Measurements from ENCODE around the gene CASZ1.

CASZ1 gene

DNA sequence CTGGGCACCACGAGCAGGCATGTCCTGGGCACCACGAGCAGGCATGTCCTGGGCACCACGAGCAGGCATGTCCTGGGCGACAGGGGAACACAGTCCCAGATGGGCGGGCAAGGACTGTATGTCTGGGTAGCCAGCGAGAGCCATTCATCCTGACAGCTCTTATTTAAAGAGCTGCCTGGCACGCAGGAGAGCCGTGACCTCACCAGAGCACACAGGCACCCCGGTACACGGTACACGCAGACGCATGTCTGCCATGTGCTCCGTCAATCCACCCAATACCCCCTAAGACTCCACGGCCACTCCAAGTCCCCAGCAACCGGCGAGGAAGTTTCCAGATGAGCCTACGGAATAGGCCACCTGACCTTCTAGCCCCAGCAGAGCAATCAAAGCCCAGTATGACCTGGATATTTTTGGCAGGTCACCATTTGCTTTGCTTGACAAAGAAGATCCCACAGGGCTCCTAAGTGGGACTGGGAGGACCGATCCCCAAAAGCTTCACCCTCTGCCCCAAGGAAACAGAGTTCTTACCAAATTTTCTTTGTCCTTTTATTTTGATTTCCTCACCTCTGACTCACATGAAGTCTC lies 51.7 kb downstream of the CASZ1 start:
- FAIRE-seq: no peak

DNA sequence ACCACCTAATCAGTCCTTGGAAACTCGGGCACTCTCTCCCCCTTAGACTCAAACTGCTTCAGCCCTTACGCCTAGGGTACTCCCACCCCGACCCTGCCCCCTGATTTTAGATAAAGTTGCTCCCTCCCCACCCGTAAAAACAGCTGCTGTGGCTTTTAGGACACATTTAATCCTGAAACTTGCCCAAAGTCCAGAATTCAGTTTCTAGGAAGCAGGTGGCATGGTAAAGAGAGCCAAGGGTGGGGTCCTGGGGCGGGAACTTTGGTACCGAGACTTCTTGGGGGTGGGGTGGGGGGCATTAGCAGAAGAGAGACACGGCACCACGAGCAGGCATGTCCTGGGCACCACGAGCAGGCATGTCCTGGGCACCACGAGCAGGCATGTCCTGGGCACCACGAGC lies 52.4 kb downstream of the CASZ1 start:
- FAIRE-seq: no peak

DNA sequence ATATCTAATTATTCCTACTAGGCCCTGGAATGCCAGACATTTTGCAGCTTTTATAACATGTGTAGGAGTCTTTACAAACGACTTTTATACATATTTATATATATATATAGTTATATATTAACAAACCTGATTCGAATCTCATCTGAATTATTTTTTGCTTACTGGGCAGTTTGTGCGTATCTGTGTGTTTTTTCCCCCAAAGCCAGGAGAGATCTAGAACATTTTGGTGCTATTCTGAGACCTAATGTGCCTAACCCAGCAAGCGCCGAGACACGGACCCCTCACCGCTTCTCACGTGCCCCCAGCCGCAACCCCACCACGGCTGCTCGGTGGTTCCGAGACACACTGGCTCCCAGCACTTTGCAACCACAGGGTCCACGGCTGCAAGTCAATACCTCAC lies 54.8 kb downstream of the CASZ1 start:
- FAIRE-seq: no peak

DNA sequence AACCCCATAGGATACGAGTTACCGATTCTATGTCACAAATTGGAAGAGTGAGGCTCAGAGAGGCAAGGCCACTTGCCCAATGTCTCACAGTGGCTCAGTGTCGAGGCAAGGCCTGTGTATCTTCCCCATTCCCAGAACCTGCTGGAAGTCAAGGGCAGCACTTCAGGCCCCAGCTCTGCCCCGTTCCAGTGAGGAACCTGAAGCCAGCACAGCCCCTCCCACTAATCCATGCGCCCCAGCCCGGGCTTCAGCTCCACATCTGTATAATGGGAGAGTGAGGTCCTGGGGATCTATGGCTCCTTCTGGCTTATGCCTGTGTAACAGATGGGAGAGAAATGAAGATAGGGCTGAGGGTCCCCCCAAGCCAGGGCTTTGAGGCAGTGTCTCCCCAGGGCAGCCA lies 56.3 kb downstream of the CASZ1 start:
- no peak for FAIRE-seq

DNA sequence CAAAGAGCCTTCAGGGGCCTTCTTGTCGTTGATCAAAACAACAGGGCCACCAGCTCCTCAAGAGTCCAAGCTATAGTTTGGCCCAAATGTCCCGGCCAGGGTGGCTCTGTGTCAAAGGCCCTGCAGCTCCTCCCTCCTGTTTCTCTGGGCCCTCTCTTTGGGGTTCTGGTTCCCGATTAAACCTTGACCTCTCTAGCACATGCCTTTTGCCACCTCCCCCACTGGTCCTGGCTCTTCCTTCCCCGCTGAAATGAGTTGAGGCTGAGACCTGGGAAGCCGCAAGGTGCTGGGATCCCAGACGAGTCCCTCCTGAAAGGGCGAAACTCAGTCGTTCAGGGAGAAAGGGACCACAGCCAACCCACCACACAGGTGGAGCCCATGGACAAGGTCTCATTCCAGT lies 56.9 kb downstream of the CASZ1 start:
- no peak for FAIRE-seq

DNA sequence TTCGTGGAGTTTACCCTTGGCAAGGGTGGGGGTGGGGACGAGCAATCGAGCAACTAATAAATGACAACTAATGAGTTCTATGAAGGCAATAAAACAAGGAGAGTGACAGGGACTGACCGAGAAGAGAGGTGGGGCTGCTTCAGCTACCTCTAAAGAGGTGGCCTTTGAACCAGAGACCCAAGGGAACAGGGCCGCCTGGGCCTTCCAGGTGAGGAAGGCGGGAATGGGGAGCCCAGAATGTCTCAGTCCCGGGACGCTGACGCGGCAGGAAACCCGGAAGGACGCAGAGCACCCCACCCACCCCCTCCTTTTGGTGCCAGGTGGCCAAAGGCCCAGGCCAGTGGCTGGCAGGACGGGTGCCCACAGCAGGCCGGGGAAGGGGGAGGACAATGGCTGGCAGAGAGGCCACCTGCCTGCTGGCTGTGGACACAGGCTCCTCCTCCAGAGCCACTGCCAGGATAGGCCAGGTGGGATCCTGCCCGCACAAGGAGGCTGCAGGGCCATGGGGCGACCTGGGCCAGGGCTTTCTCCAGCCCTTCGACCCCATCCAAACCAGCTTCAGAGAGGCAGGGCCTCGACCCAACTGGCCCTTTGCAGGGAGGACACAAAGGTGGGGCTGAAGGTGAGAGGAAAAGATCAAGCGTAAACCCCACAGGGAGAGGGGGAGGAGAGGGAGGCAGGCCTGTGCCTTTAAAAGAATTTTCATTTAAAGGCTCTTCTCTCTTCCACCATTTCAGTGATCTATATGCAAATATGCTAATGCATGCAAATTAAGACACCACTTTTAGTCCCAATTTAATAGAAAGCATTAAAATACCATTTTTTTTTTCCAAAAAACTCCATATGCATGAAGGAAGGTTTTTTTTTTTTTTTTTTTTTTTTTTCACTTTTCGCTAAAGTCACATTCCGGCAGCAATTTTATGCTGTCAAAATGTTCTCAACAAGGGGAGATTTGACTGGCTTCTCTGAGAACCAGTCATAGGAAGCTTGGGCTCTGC lies 58.1 kb downstream of the CASZ1 start:
- no peak for FAIRE-seq

DNA sequence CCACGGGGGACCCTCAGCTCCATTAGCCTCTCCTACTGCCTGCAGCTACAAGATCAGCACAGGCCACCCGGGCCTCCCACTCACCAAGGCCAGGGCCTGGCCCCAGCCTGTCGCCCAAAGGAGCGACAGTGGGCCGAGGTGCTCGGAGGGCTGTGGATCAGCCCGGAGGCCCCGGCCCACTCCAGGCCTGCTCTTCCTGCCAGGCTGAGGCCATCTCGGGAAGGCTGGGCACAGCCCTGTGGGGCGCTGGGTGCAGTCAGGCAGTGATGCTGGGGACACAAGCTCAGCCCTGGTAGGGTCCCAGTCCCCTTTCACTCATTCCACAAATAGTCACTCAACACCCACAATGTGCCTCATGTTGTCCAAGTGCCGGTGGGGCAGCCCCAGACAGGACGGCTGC lies 58.8 kb downstream of the CASZ1 start:
- FAIRE-seq: no peak

DNA sequence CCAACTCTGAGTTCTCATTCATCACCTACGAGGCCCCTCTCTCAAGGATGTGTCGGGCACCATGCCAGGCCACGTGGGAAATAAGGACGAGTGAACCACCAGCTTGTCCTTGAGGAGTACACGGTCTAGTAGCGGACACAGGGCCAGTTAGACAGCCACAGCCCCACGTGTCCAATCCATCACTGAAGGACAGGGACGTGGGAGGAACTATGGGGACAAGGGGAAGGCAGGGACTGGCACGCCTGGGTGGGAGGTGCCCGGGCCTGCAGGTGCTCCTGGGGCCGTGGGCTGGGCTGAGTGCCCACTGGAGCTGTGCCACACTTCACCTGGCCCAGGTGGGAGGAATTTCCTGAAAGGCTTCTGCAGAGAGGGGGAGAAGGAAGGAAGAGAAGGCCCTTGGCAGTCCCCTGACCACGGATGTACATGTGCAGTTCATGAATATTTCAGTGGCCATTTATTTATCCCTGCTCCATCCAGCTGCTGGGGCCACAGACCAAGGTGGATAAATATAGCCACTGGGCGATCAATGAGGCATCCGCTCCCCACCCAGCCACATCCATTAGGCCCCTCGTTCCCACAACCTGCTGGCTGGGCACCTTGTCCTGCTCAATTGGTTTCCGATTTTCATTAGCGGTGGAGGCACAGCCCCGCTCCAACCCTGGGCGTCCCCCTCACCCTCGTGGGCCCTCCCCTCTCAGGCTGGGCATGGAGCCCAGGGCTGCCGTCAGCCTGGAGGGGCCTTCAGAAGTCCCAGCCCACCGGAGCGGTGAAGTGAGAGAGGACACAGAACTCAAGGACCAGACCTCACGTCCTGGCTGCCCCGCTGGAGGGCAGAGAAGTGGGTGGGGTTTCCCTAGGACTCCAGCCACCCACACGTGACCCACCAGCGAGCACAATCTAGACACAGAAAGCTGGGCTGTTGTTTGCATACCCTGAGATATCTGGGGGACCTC lies 59.5 kb downstream of the CASZ1 start:
- no peak for FAIRE-seq

DNA sequence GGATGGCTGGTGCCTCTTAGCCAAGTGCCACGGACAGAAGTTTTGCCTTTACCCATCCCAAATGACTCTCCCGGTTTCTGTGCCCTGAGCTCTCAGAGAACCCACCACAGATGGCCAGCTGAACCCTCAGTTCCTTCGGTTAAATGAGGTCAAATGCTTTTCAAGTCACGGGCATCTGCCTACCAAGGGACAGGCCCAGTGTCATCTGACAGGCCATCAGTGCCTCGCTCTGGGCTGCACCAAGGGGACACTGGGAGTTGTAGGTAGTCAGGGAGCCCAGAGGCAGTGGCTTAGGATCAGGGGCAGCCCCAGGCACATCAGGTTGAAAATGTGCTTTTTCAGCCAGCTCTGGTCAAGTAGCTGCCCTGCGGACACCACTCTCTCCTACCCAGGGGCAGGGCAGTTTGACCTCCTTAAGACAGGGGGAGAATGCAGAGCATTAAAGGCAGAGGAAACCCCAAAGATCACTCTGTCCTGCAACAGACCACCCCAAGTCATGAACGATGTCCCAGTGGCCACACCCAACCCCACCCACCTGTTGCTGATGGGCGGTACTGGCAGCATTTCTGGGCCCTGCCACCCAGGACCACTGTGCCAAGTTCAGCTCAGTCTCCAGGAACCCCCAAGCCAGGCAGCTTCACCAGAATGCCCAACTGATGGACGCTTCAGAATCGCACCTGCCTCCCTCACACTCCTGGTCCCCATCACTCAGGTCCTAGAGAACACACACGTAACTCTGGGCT lies 60.7 kb downstream of the CASZ1 start:
- FAIRE-seq: no peak

DNA sequence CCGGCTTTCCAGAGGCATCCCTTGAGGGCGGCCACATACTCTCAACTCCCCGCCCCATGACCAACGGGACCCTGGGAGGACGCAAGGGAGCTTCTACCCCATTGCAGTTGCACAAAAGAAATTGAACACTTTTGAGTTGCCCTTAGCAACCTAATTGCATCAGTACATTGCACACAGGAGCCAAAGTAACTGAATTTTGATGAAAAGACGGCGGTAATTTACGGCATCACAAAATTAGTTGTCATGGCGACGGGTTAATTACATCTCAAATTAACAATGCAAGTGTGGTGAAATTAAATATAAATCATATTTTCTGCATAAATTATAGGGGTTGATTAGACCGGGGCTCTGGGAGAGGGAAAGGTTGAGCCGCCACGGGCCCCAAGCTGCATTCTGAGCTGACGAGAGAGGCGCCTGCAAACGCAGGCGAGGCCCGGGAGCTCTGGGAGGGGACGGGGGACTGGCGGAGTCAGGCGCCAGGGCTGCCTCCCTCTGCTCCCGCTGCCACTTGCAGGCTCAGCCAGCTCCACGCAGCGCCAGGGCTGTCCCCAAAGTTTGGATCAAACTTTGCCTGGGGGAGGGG lies 61.4 kb downstream of the CASZ1 start:
- FAIRE-seq: no peak

DNA sequence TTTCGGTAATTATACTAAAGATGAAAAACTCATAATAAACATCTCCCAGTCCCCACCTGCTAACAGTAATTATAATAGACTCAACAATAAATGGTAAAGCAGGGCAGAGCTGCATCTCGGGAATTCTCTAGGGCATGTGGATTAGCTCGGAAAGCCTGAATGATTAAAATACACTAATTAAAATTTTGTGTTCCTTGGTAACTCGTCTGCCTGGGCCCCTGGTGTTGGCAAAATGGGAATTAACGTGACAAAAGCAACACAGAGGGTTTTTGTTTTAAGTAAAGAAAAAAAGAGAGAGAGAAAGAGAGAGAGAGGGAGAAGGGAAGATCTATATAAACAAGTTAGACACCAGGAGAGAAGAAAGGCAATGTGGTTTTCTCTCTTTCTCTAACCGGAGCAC lies 62.1 kb downstream of the CASZ1 start:
- no peak for FAIRE-seq

DNA sequence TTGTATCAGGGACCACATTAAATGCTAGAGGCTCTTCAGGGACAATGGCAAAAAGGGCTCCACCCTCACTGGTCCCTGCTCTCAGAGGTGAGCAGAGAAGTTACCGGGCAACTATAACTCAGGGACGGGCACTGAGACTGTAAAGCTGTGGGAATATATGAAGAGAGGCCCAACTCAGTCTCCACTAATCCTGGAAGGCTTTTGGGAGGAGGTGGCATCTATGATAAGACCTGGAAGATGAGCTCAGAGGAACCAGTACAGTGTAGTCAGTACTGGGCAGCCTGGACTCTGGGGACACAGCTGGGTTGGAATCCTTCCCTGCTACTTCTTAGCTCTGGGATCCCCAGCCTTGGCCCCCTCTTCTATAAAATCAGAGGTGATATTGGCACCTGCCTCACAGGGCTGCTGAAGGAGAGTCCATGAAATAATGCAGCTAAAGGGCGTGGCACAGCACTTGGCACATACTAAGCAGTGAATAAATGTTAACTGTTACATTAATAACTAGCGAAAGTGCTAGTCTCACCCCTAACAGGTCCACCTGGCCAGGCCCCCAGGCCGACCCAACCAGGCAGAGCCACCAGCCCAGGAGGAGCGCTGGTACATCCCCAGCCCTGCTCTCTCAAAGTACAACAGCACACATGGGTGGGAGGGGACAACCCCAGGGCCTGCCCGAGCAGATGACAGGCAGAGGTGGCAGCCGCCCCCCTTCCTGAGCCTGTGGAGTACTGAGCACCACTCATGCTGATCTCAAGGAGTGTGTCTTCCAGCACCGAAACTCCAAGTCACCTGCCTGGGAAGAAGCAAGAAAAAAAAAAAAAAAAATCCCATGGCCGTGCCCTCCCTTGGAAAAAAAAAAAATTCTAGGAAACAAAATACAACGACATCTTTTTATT lies 62.7 kb downstream of the CASZ1 start:
- no peak for FAIRE-seq

DNA sequence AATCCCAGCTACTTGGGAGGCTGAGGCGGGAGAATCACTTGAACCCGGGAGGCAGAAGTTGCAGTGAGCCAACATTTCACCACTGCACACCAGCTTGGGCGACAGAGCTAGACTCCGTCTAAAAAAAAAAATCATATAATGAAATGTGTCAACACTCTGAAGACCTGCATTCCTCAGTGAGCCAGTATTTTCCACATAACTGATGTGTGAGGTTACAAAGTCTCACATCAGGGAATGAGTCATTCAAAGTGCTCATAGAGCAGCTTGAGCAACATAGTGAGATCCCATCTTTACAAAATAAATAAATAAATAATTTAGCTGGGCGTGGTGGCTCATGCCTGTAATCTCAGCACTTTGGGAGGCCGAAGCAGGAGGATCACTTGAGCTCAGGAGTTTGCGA lies 65.5 kb downstream of the CASZ1 start:
- no peak for FAIRE-seq

DNA sequence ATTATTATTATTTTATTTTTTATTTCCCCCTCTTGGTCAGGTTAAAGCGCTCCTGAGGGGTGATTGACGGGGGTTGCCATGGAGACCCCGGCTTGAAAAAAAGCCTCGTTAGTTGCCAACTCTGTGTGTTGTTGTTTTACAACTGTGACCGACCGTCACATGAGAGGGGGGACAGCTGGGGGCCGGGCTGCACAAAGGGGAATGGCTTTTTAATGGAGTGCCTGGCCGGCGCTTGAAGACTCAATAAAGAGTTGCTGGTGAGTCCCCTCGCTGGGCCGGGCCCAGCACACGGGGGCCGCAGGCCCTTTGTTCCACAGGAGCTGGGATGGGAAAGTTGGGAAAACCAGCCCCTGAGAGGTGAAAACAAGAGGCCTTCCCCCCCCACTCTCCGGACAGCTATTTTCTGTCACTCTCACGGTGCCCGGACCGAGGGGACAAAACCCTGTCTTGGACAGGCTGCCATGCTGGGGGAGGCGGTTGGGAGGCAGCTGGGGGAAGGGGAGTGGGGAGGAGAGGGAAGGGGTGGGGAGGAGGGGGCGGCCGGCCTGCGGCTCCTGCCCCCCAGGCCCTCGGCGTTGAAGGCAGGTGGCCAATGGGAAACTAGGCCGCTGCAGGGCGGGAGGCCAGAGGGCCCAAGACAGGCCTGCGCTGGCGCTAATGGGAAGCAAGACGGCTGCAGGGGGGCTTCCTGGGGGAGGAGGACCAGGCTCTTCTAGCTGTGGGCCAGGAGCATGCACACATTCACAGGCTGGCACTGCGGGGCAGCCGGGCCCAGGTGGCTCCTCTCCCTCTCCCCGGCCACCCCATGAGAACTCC lies 67.6 kb downstream of the CASZ1 start:
- FAIRE-seq: no peak

DNA sequence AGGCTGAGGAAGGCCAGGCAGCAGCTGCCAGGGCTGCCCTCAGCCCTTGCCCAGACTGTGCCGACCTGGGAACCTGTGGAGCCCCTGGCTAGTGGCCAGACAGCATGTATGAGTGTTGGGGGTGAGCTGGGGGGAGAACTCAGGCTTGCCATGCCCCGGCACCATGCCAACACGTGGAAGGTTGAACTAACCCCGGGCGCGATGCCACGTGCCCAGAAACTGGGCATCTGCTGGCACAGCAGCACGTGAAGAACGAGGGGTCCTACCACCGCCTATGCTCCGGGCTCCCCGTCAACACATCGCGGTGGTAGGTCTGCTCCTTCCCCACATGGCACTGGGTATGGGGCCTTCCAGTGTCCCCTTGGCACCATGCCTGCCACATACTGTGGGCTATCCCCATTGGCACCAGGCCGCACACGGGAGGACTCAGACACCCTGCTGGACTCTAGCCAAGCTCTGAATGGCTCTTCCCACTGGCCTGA lies 68.7 kb downstream of the CASZ1 start:
- FAIRE-seq: no peak

DNA sequence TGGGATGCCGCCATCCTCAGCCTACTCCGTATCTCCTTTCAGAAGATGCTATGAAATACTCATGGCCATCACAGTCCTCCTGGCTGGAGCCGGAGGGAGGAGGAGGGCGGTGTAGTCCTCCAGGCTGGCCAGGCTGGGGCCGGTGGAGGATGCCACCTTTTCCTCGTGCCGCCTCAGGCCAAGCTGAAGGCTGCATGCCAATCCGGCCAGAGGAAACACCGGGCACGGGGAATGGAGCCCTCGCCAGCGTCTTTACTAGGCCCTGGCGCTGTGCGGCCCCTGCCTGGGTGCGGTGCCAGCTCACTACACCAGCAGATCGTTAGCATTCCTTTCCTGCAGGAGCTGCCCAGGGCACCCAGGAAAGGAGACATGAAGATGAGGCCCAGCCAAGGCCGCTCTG lies 70.1 kb downstream of the CASZ1 start:
- no peak for FAIRE-seq

DNA sequence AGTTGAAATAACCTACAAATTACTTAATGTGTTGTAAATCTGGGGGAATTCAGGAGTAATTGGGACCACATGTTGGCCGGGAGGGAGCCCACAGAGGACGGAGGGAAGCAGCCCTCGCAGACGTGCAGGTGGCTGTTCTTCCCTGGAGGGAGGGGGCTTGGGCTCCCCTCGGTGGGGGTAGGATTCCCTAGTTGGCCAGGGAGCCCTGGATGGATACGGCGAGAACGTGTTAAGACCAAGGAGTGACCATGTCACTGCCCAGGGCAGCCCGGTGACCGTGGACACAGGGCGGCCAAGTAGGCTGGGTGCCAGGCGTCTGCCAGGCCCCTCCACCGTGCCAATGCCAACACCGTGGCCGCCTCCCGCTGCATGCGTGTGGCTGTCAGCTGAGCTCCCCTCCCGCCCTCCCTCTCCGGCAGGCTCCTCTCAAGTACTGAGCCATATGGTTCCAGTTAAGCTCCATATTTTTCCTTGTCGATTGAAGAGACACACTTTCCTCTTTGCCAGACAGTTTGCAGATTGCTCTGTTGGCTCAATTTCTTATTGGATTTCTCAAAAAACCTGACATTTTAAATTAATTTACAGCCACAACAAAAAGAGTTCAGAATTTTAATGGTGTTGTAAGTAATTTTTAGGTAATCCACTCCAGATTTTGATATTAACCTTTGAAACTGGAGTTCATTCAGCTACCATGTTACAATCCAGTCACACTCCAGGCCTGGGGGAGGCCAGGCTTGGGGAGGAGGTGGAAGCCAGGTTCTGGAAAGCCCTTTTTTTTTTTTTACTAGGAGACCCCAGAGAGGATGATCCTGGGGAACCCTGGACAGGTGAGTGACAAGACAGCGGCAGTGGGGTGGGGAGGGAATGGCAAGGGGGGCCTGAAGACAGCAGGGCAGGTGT lies 71.2 kb downstream of the CASZ1 start:
- FAIRE-seq: no peak

DNA sequence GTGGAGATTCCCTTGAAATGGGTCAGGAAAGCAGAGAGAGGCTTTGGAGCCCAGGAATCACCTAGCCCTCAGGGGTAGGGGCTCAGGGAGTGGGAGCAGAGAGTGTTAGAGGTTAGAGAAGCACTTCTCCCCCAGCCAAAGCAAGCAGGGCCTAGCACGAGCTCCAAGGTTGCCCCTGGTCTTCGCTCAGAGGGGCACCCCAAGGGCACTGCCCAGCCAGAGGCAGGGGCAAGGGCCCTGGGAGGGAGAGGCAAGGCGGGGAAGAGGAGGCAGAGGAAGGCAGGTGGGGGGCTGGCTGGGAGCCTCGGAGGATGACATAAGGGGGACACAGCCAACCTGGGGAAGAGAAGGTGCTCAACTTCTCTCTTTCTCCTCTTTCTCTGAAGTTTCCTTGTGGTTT lies 71.9 kb downstream of the CASZ1 start:
- FAIRE-seq: no peak

DNA sequence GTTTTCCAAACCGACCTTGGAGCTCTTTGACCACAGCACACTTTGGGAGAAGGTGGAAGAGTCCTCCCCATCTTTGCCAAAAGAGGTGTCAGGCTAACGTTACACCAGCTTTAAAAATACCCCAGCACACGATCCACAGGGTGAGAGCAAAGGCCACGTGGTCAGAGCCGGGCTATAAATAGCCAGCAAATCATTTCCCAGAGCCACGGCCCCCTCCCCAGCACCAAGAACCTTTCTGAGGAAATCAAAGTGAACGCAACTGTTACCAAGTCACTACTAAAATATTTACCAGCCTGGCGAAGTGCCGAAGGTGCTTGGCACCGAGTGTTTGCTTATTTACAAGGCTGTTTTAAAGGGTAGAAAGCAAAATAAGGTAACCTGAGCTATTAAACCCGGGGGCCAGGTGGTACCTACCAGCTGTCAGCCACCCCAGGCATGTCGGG lies 72.4 kb downstream of the CASZ1 start:
- no peak for FAIRE-seq
